SU-DHL-6 (cell line): ENCODE measurements around the gene SLC7A10.

Experiments used
- H2AFZ ChIP-seq: fragments of 200-600 bp; sonication (generic); 2 replicates; pipeline ENCODE4 v1.6.1; 2014; ENCODE audit warnings: low read depth, mild to moderate bottlenecking, moderate library complexity, mixed read lengths, antibody characterized with exemption, low read length; ENCODE audit not compliant: severe bottlenecking
- H3F3A ChIP-seq: fragments of 200-600 bp; shearing (Covaris generic); 2 replicates; pipeline ENCODE4 v1.6.0; 2016; ENCODE audit warnings: antibody characterized with exemption, mild to moderate bottlenecking; ENCODE audit not compliant: insufficient read depth
- H3K27ac ChIP-seq: fragments of 200-600 bp; sonication (generic); 2 replicates; pipeline ENCODE4 v1.5.1; 2016; ENCODE audit warnings: low read depth, mild to moderate bottlenecking, low read length, moderate library complexity, mixed read lengths
- H3K27me3 ChIP-seq: fragments of 200-600 bp; sonication (generic), shearing (Covaris generic); 2 replicates; pipeline ENCODE4 v1.6.0; 2014; ENCODE audit warnings: mild to moderate bottlenecking, low read length
- H3K36me3 ChIP-seq: fragments of 200-600 bp; sonication (generic); 2 replicates; pipeline ENCODE4 v1.6.1; 2014; ENCODE audit warnings: mild to moderate bottlenecking, low read length, mixed read lengths
- H3K4me2 ChIP-seq: fragments of 300-600, 200-600 bp; shearing (Covaris generic), sonication (generic); 2 replicates; pipeline ENCODE4 v1.6.0; 2014; ENCODE audit warnings: low read length, low read depth, mild to moderate bottlenecking; ENCODE audit not compliant: poor library complexity, severe bottlenecking
- H3K4me3 ChIP-seq: fragments of 200-600 bp; sonication (generic); 2 replicates; pipeline ENCODE4 v1.5.1; 2014; ENCODE audit warnings: antibody characterized with exemption, low read length, mild to moderate bottlenecking, mixed read lengths; ENCODE audit not compliant: insufficient read depth, poor library complexity, severe bottlenecking
- H3K79me2 ChIP-seq: fragments of 200-600 bp; sonication (generic); 2 replicates; pipeline ENCODE4 v1.6.1; 2014; ENCODE audit warnings: mild to moderate bottlenecking, low read length, moderate library complexity; ENCODE audit not compliant: insufficient read depth
- H3K9ac ChIP-seq: fragments of 200-600 bp; sonication (generic); 2 replicates; pipeline ENCODE4 v1.7.0; 2014; ENCODE audit warnings: mild to moderate bottlenecking, low read length
- H3K9me2 ChIP-seq: fragments of 200-600 bp; sonication (generic); replicated peaks from 2 replicates; pipeline ENCODE4 v1.6.1; 2014; ENCODE audit warnings: low read length; ENCODE audit not compliant: insufficient read depth
- H3K9me3 ChIP-seq: fragments of 200-600 bp; sonication (generic); 2 replicates; pipeline ENCODE4 v1.6.1; 2014; ENCODE audit warnings: low read length, mixed read lengths; ENCODE audit not compliant: insufficient read depth
- H4K20me1 ChIP-seq: fragments of 200-600 bp; sonication (generic); 2 replicates; pipeline ENCODE4 v1.6.1; 2014; ENCODE audit warnings: low read depth, mild to moderate bottlenecking, antibody characterized with exemption, low read length, moderate library complexity, mixed read lengths
- CTCF ChIP-seq: fragments of 200-600 bp; sonication (generic); IDR thresholded peaks from one replicate; pipeline ENCODE4 v1.5.1; 2017; ENCODE audit warnings: antibody characterized with exemption, mild to moderate bottlenecking, low read length, moderate library complexity; ENCODE audit not compliant: insufficient read depth, poor library complexity, severe bottlenecking
- EZH2phosphoT487 ChIP-seq: fragments of 200-600 bp; sonication (generic), shearing (Covaris generic); conservative IDR thresholded peaks from 2 replicates; pipeline ENCODE4 v1.6.1; 2018; ENCODE audit warnings: mild to moderate bottlenecking, antibody characterized with exemption, low read length, moderate library complexity, mixed read lengths

The SLC7A10 gene

GRCh38 chr19:33225458-33225926 lies at the start of gene SLC7A10:
TSS of gene SLC7A10 (minus strand) at chr19:33225850. CDS start at chr19:33225703, 147 bp downstream.
- Histone ChIP-seq H3K9me3 (0 out of 2 replicates have a peak, but pooled peaks cover 7% of the 10 kb centered on the region), H2AFZ (no peak within 1 kb of the TSS), H3K9ac (no peak within 1 kb of the TSS), H3K4me2 (no peak within 1 kb of the TSS), H3K36me3 (no peaks in the 10 kb centered on the region), H3K4me3 (no peak within 1 kb of the TSS), H4K20me1 (no peaks in the 10 kb centered on the region), H3K27ac (no peak within 1 kb of the TSS), H3F3A (no peaks in the 10 kb centered on the region), H3K79me2 (no peaks in the 10 kb centered on the region), H3K27me3 (no peaks in the 10 kb centered on the region), H3K9me2 (no peaks in the 10 kb centered on the region)
- TF ChIP-seq CTCF (no peak), EZH2phosphoT487 (no peak)

DNA sequence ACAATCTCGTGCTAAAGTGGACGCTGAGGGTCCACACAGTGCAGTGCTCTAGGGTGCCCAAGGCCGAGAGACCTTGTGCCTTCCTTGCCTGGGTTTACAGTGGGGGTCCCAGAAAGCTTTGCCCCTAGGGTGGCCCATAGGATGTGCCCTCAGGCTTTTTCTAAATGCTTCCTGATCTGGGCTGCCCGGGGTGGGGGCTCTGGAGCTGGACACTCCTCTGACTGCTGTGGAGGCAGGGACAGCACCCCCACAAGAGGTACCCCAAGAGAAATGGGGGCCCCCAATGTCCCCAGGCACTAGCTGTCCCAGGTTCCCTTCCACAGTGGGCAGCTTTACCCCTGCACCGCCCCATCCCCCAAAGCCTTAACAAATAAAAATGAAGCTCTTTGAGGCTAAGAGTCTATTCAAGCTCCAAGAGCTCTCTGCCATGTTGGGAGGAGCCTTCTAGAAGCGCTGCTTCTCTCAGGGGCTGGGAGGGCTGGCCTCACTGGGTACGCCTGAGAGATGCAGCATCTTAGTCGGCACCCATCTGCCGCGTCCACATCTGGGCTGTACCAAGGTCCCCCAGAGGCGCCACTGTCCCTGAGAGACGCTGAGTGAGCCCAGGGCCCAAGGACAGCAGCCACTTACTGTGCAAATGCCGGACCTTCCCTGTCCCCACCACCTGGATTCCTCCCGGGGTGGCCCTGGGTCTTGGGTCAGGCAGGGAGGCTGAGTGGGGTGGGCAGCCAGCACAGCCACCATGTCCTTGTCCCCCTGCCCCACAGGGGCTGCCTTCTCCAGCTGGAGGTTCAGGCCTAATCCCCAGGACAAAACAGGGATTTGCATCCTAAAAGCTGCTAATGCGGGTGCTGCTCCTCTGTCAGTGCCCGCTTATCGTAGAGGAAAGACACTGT lies 49.3 kb upstream of the SLC7A10 start:
- H4K20me1 ChIP-seq = no peaks in the 10 kb centered on the region
- no peaks in the 10 kb centered on the region for H3K36me3 ChIP-seq
- no peak overlapping the region for H3K27ac ChIP-seq
- no peaks in the 10 kb centered on the region for H3F3A ChIP-seq
- no peak overlapping the region for H3K4me3 ChIP-seq
- H3K4me2 ChIP-seq = no peak overlapping the region
- no peak overlapping the region for H3K9ac ChIP-seq
- no peaks in the 10 kb centered on the region for H3K9me2 ChIP-seq
- no peak overlapping the region for H2AFZ ChIP-seq
- TF ChIP-seq CTCF (no peak), EZH2phosphoT487 (no peak)
- H3K9me3 ChIP-seq = no peaks in the 10 kb centered on the region
- H3K27me3 ChIP-seq = no peaks in the 10 kb centered on the region
- no peaks in the 10 kb centered on the region for H3K79me2 ChIP-seq

GRCh38 chr19:33273881-33274662 lies 48.4 kb upstream of the SLC7A10 start:
- no peak overlapping the region for H3K27ac ChIP-seq
- H3K27me3 ChIP-seq = no peaks in the 10 kb centered on the region
- no peaks in the 10 kb centered on the region for H3F3A ChIP-seq
- no peak overlapping the region for H3K4me3 ChIP-seq
- no peaks in the 10 kb centered on the region for H3K79me2 ChIP-seq
- no peak overlapping the region for H3K4me2 ChIP-seq
- no peaks in the 10 kb centered on the region for H3K9me2 ChIP-seq
- TF ChIP-seq CTCF = no peak
- no peak for TF ChIP-seq EZH2phosphoT487
- no peaks in the 10 kb centered on the region for H3K9me3 ChIP-seq
- no peak overlapping the region for H2AFZ ChIP-seq
- no peaks in the 10 kb centered on the region for H4K20me1 ChIP-seq
- H3K9ac ChIP-seq = no peak overlapping the region
- no peaks in the 10 kb centered on the region for H3K36me3 ChIP-seq
